RPMI8226 (cell line): ENCODE results near the gene FAM114A2.

Source experiments
- DNase-seq: peaks from one replicate; pipeline ENCODE4 v3.0.0-alpha.2; 2015

FAM114A2 gene

DNA sequence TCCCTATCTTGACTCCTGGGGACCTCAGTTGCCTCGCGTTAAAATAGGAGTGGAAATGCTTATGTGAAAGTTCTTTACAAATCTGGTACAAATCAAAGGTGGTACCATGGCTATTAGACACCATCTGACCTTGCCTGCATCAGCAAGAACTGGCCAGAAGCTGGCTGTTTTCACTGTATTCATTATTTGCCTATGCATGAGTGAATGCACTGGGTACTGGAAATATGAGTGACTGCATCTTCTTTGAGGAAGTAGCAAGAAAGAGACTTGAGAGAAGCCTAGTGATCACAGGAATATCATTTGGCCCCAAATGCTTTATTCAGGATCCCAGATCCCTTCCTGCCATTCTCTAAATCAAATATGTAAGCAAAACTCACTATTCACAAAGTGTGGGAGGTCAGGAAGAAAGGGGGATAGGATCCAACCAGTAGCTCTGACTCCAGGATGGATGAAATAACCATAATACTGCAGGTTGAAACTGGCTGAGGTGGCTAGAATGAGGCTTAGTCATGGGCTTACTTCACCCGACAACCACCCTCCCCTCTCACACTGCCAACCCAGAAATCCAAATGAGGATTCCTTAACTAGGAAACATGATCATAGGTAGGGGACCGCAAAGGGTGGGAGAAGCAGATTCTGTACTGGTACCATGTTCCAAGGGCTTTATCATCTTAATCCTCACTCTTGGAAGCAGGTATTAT lies 56.7 kb downstream of the FAM114A2 start:
- no peak for DNase-seq

DNA sequence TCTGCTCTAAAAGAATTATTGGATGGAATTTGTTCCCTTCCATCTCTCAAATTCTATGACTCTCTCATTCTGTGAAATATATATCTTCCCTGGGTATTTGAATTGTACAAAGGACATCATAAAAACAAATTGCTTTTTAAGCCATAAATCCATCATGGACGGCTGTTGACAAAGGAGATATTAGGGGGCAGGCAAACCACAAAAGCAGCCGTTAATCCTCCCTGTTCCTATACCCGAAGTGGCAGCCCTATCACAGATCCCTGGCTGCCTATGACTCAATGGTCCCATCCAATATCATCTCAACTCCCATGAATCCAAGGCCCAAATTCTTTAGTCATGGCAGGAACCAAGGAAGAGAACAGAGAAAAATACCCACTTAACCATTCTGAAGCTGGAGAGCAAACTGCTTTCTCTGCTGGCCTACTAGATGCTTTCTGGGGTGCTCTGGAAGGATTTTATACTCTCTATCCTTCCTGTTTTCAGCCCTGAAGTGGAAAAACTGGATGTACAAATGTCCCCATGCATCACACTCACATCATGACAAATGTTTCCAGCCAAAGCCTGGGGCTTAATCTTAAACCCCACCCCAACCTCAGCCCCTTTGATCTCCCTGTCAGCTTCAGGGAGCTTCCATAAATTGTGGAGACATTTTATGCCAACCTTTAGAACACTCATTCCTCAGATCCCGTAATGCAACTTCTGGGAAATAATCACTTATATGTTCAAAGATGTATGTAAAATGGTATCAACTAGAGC lies 59.5 kb downstream of the FAM114A2 start:
- DNase-seq, result no peak

DNA sequence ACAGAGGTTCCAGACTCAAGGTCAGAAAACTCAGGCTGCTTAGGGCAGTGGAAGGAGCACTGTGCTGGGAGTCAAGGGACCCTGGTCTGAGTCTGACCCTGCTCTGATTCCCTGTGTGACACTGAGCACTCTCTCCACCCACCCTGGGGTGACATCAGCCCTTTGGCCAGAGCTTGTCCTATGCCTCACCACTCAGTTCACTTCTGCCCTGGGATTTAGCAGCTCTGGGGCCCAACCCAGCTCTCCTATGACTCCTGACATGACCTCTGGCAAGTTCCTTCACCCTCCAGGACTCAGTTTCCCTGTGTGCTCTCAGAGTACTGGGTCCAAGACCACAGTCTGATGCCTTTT lies 63.9 kb downstream of the FAM114A2 start:
- no peak for DNase-seq

DNA sequence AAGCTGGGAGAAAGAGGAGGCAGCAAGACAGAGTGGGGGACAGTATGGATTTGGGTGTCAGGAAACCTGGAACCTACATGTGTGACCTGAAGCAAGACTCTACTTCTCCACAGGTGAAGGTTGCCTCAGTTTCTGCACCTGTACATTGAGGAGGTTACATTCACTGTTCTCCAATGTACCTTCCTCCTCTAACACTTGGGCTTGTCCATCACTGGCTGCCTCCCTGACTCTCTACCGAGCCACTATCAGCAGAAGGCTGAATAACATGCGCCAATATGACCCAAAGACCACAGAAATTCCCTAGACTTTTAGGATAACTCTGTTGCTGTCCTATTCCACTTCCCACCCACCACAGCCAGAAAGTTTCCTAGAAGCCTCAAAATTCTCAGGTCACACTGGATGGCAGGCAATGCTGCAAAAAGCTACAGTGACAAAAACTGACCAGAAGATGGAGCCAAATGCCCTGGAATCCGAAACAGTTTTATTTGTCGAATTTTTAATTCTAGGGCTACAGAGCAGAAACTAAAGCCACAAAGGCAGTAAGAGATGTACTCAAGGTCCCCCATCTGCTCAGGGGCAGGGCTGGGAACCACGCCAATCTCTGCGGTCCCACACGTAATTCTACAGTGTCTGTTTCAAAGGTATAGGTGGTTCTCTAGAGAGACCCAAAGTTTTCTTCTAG lies 64.4 kb downstream of the FAM114A2 start:
- peak; percentile 58 for DNase-seq

DNA sequence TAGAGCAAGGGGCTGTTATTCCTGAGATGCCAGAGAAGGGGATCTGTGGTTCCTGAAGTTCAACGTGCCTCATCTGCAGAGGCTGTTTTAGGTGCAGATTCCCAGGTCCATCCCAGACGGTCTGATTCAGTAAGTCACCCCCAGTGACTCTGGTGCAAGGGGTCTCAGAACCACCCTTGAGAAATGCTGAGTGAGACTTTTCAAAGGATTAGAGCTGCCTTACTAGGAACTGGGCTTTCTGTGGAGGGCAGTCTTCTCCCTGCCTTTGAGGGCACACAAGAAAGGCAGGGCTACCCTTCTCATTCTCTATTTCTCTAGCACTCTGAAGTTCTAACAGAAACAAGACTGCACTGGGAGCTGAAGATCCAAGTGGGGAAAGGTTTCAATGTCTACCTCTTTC lies 66.5 kb downstream of the FAM114A2 start:
- DNase-seq, result no peak

DNA sequence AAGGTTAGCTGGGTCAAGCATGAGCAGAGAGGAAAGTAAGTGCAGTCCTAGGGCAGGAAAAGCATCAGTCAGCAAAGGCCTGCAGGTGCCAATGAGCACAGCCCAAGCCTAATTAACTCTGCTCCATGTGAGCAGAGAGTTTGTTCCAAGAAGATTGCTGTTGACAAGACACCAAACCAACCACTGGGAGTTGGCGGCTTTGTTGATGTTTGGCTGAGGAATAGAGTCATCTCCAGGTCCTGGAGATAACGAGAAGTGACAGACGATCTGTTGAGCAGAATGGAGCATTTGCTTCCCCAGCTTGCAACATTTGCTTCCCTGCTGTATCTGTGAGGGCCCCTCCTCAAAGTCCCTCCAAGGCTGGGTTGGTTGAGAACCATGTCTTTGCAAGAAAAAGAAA lies 68.2 kb downstream of the FAM114A2 start:
- no peak for DNase-seq

DNA sequence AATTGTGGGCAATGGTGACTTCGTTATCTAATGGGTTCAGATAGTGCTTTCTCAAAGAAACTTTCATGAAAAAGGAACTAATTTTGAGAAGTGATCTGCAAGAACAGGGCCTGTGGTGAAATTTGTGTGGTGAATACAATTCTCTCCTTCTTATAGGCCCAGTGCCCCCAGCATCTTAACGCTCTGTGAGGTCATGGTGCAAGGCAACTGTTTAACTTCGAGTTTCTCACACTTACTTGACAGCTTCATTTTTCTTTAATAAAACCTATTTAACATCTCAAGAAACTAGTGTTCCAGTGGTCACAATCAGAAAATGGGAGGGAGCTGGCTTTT lies 69.2 kb downstream of the FAM114A2 start:
- no peak for DNase-seq

DNA sequence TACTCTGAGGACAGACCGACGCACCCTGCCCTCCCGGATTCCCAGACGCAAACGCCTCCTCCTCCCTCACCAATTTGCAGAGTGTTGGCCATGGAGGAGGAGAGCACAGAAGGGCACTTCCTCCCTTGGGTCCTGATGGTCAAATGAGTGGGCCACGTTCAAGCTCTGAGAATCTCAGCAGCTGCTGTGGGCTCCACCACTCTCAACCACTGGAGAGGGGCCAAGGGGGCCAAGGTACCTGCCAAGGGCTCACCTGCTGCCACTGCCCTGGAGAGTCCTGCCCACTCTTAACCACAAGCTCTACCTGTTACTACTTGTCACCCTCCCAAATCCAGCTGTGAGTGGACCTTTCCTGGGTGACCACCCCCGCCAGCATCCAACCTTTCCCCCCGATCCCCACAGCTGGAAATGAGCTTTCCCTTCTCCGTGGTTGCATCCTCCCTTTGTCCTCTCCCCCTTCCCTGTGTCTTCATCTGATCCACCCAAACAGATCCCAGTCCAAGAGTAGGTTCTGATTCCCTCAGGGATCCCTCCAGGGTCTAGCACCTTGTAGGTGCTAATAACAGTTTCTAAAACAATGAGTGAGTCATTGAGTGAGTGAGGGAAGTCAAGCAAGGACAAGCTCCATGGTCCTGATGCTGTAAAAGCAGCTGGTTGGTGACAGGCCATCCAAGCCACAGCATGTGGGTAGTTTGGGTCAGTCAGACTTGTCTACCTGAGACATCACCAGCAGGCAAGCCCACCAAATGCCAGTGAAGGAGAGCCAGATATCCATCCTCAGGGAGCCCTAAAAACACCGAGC lies 69.7 kb downstream of the FAM114A2 start:
- DNase-seq, result no peak

DNA sequence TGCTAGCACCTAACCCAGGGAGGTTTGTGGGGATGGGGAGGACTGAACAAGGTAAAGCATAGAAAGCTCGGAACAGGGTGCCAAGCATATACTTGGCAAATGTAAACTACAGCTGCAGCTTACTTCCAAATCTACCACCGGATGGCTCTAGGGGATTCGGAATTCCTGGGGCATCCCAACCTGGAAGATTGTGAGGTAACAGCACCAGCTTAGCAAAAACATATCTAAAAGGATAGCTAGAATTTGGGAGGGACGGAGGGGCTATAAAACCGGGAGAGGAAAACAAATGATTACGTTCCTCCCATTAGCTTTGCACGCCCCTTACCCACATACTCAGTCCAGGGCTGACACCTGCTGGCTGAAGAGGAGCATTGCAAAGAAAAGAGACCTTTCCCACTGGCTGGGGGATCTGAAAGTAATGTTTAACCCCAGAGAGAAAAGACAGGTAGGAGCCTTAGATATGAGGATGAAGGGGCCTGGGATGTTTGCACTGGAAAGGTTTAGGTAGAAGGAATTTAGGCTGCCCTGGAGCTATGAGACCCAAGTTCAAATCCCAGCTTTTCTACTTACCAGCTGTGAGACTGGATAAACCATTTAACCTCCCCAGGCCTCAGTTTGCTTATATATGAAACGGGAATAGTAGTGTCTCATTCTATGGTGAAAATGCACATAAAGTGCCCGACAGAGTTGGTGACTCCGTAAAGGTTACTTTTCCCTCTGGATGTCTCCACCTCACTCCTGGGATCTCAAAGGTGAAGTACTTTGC lies 73.6 kb downstream of the FAM114A2 start:
- DNase-seq, result peak; percentile 68

DNA sequence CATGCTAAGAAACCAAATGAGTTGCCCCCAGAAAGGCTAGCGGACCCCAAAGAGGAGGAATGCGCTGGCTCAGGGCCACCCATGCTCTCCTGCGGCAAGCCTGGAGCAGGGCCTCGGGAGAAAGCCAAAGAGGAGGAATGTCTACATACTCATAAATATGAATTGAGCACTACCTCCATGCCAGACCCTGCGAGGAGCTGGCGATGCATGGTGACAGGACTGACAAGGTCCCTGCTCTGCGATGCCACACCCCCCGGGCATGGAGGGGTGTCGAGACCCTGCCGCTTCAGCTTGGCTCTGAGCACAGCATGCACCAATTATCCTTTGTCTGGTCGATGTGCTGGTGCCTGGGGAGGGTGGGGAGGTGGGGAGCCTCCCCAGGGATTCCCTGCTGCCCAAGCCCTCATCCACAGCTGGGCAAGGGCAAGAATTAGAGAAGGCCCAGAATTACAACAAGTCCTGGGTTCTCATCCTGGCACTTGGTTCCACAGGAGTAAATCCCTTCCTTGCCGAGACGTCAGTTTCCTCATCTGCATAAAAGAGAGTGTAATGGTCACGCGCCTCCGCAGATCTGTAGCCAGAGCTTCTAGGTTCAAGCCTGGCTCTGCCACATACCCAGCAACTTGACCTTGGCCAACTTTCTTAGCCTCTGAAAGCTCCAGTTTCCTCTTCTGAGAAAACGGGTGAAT lies 74.4 kb downstream of the FAM114A2 start:
- no peak for DNase-seq

DNA sequence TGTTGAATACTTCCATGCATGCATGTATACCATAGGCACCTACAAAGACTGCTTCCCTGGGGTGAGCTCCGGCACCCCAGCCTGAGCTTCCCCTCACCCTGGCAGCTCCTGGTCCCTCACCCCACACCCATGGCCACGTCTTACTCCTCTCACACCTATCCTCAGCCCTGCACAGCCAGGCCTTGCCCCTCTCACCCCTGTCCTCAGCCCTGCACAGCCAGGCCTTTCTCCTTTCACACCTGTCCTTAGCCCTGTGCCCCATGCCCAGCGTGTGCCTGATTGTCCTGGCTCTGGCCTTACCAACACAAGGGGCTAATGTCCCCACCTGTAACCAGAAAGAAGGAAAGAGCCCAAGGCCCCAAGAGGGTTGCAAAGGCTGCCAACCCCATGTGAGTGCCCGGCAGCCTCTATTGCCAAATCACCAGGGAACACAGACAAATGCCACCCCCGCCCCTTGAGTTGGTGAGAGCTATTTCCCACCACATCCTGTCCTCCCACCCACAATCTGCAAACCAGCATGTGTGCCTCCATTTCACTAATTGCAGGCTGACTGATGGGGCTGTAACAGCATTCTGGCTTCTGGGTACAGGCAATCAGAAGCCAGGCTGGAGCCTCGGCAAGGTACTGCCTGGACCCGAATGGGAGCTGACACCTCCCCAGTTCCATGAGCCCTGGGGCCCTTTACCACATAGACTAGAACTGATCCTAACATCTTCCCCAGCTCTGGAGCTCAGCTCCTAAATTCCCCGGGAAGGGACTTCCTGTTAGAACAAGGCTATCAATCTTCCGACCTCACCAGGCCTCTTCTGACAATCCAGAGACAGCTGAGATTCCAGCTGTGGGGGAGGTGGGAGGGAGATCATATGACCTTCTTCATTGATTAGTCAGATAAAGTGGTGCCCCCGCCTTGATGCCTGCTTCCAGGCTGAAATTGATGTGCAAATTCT lies 78.2 kb downstream of the FAM114A2 start:
- no peak for DNase-seq

DNA sequence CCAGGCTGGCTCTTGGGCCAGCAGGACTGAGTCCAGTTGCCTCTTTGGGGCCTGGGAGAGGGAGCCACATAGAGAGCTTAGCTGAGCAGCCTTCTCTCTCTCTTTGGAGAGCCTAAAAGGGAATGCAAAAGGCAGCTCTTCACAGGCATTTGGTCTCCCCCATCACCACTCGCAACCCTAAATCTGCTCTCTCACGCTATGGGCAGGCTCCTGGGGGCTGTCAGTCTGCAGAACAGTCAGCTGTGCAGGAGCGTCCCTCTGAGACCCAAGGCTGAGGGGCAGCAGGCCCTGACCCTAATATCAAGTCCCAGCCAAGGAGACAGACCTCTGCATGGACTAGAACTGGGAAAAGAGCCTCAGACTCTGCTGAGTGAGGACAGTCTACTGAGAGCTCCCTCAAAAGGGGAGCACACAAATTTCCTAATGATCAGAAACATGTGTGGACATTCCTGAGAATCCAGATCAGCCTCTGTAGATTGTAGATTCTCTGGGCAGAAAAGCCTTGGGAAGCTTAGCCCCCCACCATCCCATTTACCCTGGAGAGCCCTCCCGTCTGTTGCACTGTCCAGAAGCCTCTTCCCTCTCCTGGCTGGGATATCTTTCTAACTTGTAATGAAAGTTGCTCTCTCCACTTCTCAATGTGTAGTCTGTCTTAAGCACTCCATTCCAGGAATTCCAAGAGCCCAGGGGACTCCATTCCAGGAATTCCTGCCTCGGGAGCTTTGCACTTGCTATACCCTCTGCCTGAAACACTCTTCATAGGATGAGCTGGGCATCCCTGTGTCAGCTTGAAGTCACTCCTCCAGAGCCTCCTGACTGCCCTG lies 79.4 kb downstream of the FAM114A2 start:
- no peak for DNase-seq

DNA sequence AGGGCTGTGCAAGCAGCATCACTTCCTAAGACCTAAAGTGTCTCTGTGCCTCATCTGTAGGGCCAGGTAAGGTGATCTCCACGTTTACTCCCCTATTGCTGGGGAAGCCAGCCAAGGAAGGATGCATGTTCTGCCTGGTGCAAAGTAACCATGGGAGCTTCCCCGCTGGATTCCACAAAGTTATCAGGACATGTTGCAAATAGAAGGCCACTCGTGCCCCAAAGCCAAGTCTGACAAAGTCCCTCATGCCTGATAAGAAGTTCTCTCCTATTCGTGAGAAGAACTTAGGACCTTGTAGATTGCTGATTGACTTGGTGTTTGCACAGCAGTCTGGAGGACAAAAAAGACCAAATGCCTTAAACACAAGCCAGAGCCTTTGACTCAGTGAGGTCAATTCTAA lies 81.5 kb downstream of the FAM114A2 start:
- no peak for DNase-seq

DNA sequence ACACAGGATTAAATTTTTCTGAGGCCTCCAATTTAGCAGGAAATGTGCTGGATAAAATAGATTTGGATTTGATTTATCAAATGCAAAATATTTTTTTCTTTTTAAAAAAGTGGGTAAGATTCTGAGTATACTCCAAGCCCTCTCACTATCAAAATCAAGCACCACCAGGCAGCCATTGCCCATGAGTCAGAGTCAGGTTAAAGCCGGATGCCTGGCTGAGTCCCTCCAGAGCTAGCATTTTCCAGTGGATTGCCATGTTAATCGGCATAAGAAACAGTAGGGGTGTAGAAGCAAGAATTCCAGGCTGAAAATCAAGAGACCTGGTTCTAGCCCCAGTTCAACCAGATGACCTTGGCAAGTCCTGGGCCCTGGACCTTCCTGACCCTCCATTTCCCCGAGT lies 85.3 kb downstream of the FAM114A2 start:
- DNase-seq, result no peak

DNA sequence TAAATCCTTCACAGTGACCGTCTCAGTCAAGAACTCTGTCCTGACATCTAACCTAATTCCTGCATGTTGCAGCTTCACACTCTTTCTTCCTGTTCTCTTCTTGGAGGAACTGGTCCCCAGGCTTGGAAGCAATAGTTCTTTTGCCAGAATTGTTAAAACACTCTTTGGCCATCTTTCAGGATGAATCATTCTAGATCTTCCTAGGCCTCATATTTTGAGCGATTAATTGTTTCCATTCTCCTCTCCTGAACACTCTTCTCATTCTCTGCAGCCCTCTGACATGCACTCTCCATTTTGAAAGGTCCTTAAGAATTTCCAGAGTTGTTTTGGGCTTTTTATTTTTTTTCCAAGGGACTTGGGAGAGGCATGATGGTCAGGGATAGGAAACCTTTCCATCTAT lies 85.8 kb downstream of the FAM114A2 start:
- DNase-seq, result no peak

DNA sequence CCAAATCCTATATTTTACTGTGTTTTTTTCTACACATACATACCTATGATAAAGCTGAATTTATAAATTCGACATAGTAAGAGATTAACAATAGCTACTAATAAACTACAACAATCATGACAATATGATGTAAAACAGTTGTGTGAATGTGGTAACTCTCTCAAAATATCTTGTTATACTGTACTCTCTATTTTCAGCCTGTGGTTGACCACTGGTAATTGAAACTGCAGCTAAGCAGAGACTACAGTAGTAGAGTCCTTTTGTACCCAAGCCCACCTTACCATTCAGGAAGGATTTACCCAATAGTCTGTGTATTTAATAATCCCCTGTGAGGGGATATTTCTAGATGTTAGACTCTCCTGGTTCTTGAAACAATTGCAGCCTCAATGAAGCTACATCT lies 86.7 kb downstream of the FAM114A2 start:
- DNase-seq, result no peak

DNA sequence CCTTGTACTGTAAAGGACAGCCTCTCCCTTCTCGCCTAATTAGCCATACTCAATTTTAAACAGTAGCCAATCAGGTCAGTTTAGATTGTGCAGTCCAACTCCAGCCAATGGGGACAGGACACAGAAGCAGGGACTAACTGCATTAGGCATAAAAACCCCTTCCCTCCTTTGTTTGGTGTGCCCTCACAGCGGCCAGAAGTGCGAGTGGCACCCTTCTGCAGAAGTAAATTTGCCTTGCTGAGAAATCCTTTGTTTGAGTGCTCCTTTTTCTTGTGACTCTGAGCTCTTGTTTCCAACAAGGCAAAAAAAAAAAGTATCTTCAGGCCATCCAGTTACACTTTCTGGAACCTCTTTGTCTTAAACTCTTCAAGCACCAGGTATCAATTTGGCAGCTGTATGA lies 97.4 kb downstream of the FAM114A2 start:
- no peak for DNase-seq
